Vagina (tissue), 2 donors: ENCODE results near the gene AP2M1.

Experiments
- POLR2A ChIP-seq, 2 donors: fragments of 450-650 bp; IDR thresholded peaks; one replicate each; pipeline ENCODE4 v1.6.1; 2017; ENCODE audit warnings: antibody characterized with exemption in 2 of 2, mild to moderate bottlenecking in 2 of 2, moderate library complexity in 2 of 2
- TF ChIP-seq, protein P1 (sequence below), 3 experiments: fragments of 450-650 bp in 2 of 3; fragments of 200-600 bp in 1 of 3; sonication (generic) in 1 of 3; IDR thresholded peaks; one replicate each; pipeline ENCODE4 v1.5.1; 2017 to 2019; ENCODE audit warnings: antibody characterized with exemption in 3 of 3, mild to moderate bottlenecking in 2 of 3, moderate library complexity in 2 of 3

DNA sequence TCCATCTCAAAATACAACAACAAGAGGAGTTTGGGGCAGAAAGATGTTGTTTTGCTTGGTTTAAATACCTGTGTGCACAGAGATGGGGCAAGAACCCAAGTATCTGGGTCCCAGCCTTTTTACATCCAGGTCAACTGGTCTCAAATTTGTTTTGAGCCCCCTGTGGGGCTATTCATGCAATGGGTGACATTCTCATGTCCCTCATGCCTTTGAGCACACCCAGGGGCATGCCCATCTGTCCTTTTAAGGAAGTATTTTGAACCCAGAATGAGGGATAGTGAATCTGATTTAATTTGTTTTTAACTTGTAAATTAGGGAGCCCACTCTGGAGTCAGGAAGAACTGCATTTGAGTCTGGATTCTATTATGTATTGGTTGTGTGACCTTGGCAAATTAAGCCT is 26.2 kb downstream of the AP2M1 start:
- TF ChIP-seq POLR2A (IDR thresholded peaks at IDR 0.05): no peak
- TF ChIP-seq, protein P1, sequence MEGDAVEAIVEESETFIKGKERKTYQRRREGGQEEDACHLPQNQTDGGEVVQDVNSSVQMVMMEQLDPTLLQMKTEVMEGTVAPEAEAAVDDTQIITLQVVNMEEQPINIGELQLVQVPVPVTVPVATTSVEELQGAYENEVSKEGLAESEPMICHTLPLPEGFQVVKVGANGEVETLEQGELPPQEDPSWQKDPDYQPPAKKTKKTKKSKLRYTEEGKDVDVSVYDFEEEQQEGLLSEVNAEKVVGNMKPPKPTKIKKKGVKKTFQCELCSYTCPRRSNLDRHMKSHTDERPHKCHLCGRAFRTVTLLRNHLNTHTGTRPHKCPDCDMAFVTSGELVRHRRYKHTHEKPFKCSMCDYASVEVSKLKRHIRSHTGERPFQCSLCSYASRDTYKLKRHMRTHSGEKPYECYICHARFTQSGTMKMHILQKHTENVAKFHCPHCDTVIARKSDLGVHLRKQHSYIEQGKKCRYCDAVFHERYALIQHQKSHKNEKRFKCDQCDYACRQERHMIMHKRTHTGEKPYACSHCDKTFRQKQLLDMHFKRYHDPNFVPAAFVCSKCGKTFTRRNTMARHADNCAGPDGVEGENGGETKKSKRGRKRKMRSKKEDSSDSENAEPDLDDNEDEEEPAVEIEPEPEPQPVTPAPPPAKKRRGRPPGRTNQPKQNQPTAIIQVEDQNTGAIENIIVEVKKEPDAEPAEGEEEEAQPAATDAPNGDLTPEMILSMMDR (IDR thresholded peaks at IDR 0.05): no peak
